Body of pancreas (tissue), 4 donors: ENCODE measurements around the gene SETDB1.

Experiments used
- POLR2A ChIP-seq, 3 donors: fragments of 450-650 bp; IDR thresholded peaks; one replicate each; pipeline ENCODE4 v1.6.1; 2016; ENCODE audit warnings: antibody characterized with exemption in 3 of 3, mild to moderate bottlenecking in 2 of 3
- TF ChIP-seq, protein P1 (sequence below), 7 experiments: fragments of 450-650 bp in 4 of 7; fragments of 200-600 bp in 3 of 7; sonication (generic) in 3 of 7; IDR thresholded peaks; one replicate each; pipeline ENCODE4 v1.5.1; 2016 to 2019; ENCODE audit warnings: antibody characterized with exemption in 7 of 7

DNA sequence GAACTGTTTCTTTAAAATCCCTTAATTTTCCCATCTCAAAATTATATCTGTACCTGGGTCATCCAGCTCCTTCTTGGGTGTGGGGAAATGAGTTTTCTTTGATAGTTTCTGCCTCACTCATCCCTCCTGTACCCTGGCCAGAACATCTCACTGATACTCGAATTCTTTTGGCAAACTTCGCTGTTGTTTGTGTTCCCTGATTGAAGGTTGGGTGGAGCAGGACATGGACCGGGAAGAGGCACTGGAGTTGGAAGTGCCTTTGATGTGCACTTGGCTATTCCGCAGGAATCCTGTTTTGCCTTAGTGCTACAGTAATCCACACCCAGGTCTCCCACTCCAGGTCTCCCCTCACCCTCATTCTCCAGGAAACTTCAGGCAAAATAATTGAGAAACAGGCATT is 69.3 kb downstream of the SETDB1 start:
- TF ChIP-seq POLR2A (IDR thresholded peaks at IDR 0.05) = no peak
- TF ChIP-seq, protein P1, sequence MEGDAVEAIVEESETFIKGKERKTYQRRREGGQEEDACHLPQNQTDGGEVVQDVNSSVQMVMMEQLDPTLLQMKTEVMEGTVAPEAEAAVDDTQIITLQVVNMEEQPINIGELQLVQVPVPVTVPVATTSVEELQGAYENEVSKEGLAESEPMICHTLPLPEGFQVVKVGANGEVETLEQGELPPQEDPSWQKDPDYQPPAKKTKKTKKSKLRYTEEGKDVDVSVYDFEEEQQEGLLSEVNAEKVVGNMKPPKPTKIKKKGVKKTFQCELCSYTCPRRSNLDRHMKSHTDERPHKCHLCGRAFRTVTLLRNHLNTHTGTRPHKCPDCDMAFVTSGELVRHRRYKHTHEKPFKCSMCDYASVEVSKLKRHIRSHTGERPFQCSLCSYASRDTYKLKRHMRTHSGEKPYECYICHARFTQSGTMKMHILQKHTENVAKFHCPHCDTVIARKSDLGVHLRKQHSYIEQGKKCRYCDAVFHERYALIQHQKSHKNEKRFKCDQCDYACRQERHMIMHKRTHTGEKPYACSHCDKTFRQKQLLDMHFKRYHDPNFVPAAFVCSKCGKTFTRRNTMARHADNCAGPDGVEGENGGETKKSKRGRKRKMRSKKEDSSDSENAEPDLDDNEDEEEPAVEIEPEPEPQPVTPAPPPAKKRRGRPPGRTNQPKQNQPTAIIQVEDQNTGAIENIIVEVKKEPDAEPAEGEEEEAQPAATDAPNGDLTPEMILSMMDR (IDR thresholded peaks at IDR 0.05) = no peak
